Mucosa of descending colon (tissue), 3 donors: ENCODE measurements around the gene HNRNPAB. TPM values are rescaled to one million over a fixed set of nuclear protein-coding genes. Genes with fewer than 3 reads are reported as not detected.
"Not testable (repeated sequence)": the region's sequence is repeated elsewhere in the genome, so short reads cannot be mapped to it uniquely, and the experiment has no call there.

Experiments
- ATAC-seq: fragments of 200-7000 bp; cut with Tn5 transposase; one replicate; pipeline ENCODE4 v1.9.1; 2020; ENCODE audit warnings: mild to moderate bottlenecking, moderate library complexity
- DNase-seq, 3 donors: peaks; one replicate each; pipeline ENCODE4 v3.0.0-alpha.2; 2020
- H3K36me3 ChIP-seq: fragments of 200-600 bp; one replicate; pipeline ENCODE4 v1.8.0; 2021; ENCODE audit warnings: low read depth, mild to moderate bottlenecking
- H3K4me1 ChIP-seq: fragments of 200-600 bp; one replicate; pipeline ENCODE4 v1.8.0; 2021; ENCODE audit warnings: low read depth, mild to moderate bottlenecking
- H3K4me3 ChIP-seq: fragments of 200-600 bp; one replicate; pipeline ENCODE4 v1.8.0; 2021; ENCODE audit warnings: mild to moderate bottlenecking
- H3K9me3 ChIP-seq: fragments of 200-600 bp; one replicate; pipeline ENCODE4 v1.8.0; 2021; ENCODE audit warnings: mild to moderate bottlenecking
- intact Hi-C, 2 donors: fragments of 100-400 bp; cut with DNase I in 1 of 2; cut with micrococcal nuclease in 1 of 2; formaldehyde crosslinking; loops; one replicate each; pipeline versions ENCODE4 v1.11.0 to v1.11.1; 2022; cut with DNase I, micrococcal nuclease
- total RNA-seq, 3 donors: library from RNA; stranded (reverse); fragmentation: NEBNext Ultra II Directional in 2 of 3; extraction: Animal tissue kit (Norgen Biotek cat#: 25700) in 2 of 3; gene quantifications; one replicate each; pipeline versions ENCODE4 v1.2.1 to v1.2.4, GENCODE V29; 2021 to 2023
- TF ChIP-seq, protein P1 (sequence below): fragments of 200-600 bp; IDR thresholded peaks from one replicate; pipeline ENCODE4 v1.8.0; 2022; ENCODE audit warnings: antibody characterized with exemption, mild to moderate bottlenecking
- donor health status: DM: no; HTN: no; CAD: no; lungs with moderate emphysema.
- donor health status: DM: no; HTN: no; CAD: no.
- donor health status: DM: no; HTN: yes; CAD: no.

The HNRNPAB gene
- total RNA-seq, 3 donors from 2014 or later, result 209 to 327 (median 244) TPM

DNA sequence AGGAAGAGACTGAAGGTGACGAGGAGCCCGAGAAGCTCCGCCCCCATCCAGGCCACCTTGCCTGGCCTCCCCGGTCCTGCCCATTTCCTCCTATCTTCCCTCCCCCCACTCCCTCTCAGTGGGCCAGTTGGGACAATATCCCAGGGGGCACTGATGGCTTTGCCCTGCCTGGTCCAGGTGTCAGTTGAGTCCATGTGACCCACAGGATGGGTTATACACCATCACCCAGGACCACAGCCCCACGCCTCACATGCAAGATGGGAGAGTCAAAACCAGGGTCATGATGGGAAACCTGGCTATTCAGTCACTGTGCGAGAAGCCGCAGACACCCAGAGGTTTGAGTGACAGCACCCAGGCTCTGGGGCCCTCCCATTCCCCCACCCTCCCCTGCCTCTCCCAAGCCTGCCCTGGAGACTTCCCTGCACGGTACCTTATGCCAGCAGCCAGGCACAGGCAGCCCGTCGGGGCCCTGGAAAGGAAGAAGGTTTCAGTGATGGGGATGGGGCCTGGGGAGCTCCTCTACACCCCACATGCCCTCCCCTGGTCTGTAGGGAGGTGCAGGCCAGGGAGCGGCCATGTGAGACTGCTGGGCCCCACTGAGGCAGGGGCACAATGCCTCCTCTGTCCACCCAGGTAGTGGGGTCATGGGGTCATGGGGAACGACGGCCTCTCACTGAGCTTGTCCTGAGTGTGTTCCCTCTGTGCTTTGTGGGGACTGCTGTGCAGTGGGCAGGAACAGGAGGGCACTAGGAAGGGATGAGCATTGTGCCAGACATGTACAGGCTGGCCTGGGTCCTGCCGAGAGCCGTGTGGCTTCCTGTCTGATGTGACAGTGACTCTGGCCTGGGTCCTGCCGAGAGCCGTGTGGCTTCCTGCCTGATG is 34.6 kb downstream of the HNRNPAB start:
- intact Hi-C loops, result no loop called here
- TF ChIP-seq, protein P1, sequence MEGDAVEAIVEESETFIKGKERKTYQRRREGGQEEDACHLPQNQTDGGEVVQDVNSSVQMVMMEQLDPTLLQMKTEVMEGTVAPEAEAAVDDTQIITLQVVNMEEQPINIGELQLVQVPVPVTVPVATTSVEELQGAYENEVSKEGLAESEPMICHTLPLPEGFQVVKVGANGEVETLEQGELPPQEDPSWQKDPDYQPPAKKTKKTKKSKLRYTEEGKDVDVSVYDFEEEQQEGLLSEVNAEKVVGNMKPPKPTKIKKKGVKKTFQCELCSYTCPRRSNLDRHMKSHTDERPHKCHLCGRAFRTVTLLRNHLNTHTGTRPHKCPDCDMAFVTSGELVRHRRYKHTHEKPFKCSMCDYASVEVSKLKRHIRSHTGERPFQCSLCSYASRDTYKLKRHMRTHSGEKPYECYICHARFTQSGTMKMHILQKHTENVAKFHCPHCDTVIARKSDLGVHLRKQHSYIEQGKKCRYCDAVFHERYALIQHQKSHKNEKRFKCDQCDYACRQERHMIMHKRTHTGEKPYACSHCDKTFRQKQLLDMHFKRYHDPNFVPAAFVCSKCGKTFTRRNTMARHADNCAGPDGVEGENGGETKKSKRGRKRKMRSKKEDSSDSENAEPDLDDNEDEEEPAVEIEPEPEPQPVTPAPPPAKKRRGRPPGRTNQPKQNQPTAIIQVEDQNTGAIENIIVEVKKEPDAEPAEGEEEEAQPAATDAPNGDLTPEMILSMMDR, result no peak
- Histone ChIP-seq H3K36me3 (no peaks in the 10 kb centered on the region), H3K4me3 (no peak overlapping the region), H3K9me3 (no peaks in the 10 kb centered on the region), H3K4me1 (peaks cover 27% of the 10 kb centered on the region)
- DNase-seq (peak in 1 of 3 donors; percentile 40), ATAC-seq (no peak)

DNA sequence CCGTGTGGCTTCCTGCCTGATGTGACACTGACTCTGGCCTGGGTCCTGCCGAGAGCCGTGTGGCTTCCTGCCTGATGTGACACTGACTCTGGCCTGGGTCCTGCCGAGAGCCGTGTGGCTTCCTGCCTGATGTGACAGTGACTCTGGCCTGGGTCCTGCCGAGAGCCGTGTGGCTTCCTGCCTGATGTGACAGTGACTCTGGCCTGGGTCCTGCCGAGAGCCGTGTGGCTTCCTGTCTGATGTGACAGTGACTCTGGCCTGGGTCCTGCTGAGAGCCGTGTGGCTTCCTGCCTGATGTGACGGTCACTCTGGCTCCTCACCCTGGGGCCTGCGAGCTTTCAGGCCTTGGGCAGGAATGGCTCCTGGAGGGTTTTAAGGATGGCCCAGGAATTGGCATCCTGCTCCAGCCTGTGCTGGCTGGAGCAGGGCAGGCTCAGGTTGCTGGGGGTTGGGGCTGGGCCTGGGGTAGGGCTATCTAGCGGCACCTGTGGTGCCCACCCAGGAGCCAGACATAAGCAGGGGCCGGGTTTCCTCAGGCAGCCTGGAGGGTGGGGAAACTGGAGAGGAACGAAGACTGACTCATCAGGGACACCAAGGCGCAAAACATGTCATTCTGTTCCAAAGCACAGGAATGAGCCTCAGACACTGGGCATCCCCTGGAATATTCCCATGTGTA is 35.4 kb downstream of the HNRNPAB start:
- peak in 1 of 3 donors; percentile 42 for DNase-seq
- H3K4me1 ChIP-seq, result peaks cover 27% of the 10 kb centered on the region
- H3K9me3 ChIP-seq, intact Hi-C loops, H3K4me3 ChIP-seq, H3K36me3 ChIP-seq, ATAC-seq: not testable (repeated sequence)

DNA sequence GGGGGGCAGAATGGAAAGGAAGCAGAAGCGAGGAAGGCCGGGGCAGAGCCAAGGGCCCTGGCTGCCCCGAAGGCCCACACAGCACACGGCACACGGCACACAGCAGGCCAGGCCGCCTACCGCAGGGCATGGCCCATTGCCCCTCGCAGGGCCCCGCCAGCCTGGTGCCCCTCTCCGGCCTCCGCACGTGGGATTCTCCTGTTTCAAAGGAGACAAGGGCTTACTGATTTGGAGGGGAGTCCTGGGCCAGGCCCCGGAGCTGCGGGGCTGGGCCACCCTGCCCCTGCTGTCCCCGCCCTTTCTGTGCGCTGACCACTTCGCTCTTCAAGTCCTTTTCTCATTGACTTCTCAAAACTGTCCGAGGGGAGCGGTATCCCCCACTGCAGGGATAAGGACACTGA is 36.0 kb downstream of the HNRNPAB start:
- H3K4me1 ChIP-seq, result peaks cover 27% of the 10 kb centered on the region
- TF ChIP-seq, protein P1, result no peak
- DNase-seq, result no peak
- no peaks in the 10 kb centered on the region for H3K9me3 ChIP-seq
- intact Hi-C loops, result no loop called here
- no peak overlapping the region for H3K4me3 ChIP-seq
- no peaks in the 10 kb centered on the region for H3K36me3 ChIP-seq
- no peak for ATAC-seq

- Histone ChIP-seq H3K9me3 (no peaks in the 10 kb centered on the region), H3K4me1 (peaks cover 27% of the 10 kb centered on the region), H3K36me3 (no peaks in the 10 kb centered on the region), H3K4me3 (no peak overlapping the region)
- intact Hi-C loops, result no loop called here
- ATAC-seq, result no peak
- DNase-seq, result no peak
- TF ChIP-seq, protein P1, result no peak
These were observed 36.4 kb downstream of the HNRNPAB start for GRCh38 chr5:178240766-178241165.

GRCh38 chr5:178241231-178241663 is 36.9 kb downstream of the HNRNPAB start:
- TF ChIP-seq, protein P1, result no peak
- H3K36me3 ChIP-seq, result no peaks in the 10 kb centered on the region
- intact Hi-C loops, result no loop called here
- DNase-seq, result peak in 1 of 3 donors; percentile 37
- H3K4me3 ChIP-seq, result no peak overlapping the region
- no peak for ATAC-seq
- H3K9me3 ChIP-seq, result no peaks in the 10 kb centered on the region
- peaks cover 25% of the 10 kb centered on the region for H3K4me1 ChIP-seq

GRCh38 chr5:178241688-178242231 is 37.4 kb downstream of the HNRNPAB start:
- H3K4me3 ChIP-seq, result no peak overlapping the region
- peaks cover 19% of the 10 kb centered on the region for H3K4me1 ChIP-seq
- intact Hi-C loops, result no loop called here
- DNase-seq (peak in 1 of 3 donors; percentile 32), ATAC-seq (no peak)
- no peaks in the 10 kb centered on the region for H3K9me3 ChIP-seq
- H3K36me3 ChIP-seq, result no peaks in the 10 kb centered on the region
- TF ChIP-seq, protein P1, result no peak
